IMR-90 (cell line): ENCODE measurements around the gene HAGHL. TPM values are rescaled to one million over a fixed set of nuclear protein-coding genes. Genes with fewer than 3 reads are reported as not detected.

ENCODE experiments used
- ATAC-seq: fragments of 200-7000 bp; cut with Tn5 transposase; 2 replicates; pipeline ENCODE4 v1.9.1; 2020; ENCODE audit warnings: low read depth, mild to moderate bottlenecking, moderate library complexity
- BruUV-seq: library from RNA; stranded (reverse); fragments of 400-500 nt; replicated peaks from 2 replicates; lab custom pipeline; 2021; lab: Mats Ljungman, UMichigan
- CTCF ChIA-PET: fragments of 300-600 bp; formaldehyde crosslinking; extraction: SDS; loops from one replicate; lab custom pipeline; 2021; ENCODE audit warnings: antibody characterized with exemption; lab: Yijun Ruan, JAX
- POLR2A ChIA-PET: fragments of 300-600 bp; sonication (Branson Sonifier 250); formaldehyde crosslinking; loops from one replicate; lab custom pipeline; 2022; ENCODE audit warnings: antibody characterized with exemption; ENCODE audit not compliant: unreplicated experiment; lab: Charles Lee
- DNase-seq: peaks from one replicate; pipeline ENCODE4 v3.0.0; 2013
- H2AFZ ChIP-seq: replicated peaks from 2 replicates; pipeline ENCODE3; 2013; ENCODE audit warnings: low read length, mild to moderate bottlenecking; ENCODE audit not compliant: poor library complexity
- H2AK5ac ChIP-seq: 2 replicates; pipeline ENCODE4 v1.6.1; 2013; ENCODE audit warnings: low read depth, low read length, inconsistent platforms
- H2AK9ac ChIP-seq: replicated peaks from 2 replicates; pipeline ENCODE3; 2013; ENCODE audit warnings: mild to moderate bottlenecking, low read depth, low read length, moderate library complexity; ENCODE audit not compliant: poor library complexity
- H2BK120ac ChIP-seq: 2 replicates; pipeline ENCODE4 v1.6.1; 2013; ENCODE audit warnings: low read depth, low read length, inconsistent platforms
- H2BK15ac ChIP-seq: 3 replicates; pipeline ENCODE4 v1.6.1; 2013; ENCODE audit warnings: low read depth, low read length, inconsistent platforms
- H2BK20ac ChIP-seq: 2 replicates; pipeline ENCODE4 v1.6.1; 2013; ENCODE audit warnings: low read depth, mild to moderate bottlenecking, inconsistent platforms, low read length, moderate library complexity
- H2BK5ac ChIP-seq: 2 replicates; pipeline ENCODE4 v1.6.1; 2013; ENCODE audit warnings: mild to moderate bottlenecking, low read depth, low read length, inconsistent platforms; ENCODE audit not compliant: poor library complexity, severe bottlenecking
- H3K14ac ChIP-seq: replicated peaks from 2 replicates; pipeline ENCODE4 v1.6.1; 2013; ENCODE audit warnings: low read depth, low read length, inconsistent platforms
- H3K18ac ChIP-seq: 2 replicates; pipeline ENCODE4 v1.6.1; 2013; ENCODE audit warnings: low read depth, low read length, control low read depth
- H3K23ac ChIP-seq: 2 replicates; pipeline ENCODE4 v1.6.1; 2013; ENCODE audit warnings: low read depth, low read length, inconsistent platforms
- H3K27ac ChIP-seq: 2 replicates; pipeline ENCODE4 v1.5.1; 2013; ENCODE audit warnings: mild to moderate bottlenecking, control low read depth, low read length; ENCODE audit not compliant: insufficient read depth
- H3K27me3 ChIP-seq: 2 replicates; pipeline ENCODE4 v1.6.1; 2013; ENCODE audit warnings: low read length; ENCODE audit not compliant: control insufficient read depth, insufficient read depth
- H3K36me3 ChIP-seq: 2 replicates; pipeline ENCODE4 v1.6.1; 2013; ENCODE audit warnings: low read length, mixed read lengths; ENCODE audit not compliant: control insufficient read depth, insufficient read depth
- H3K4ac ChIP-seq: 2 replicates; pipeline ENCODE4 v1.6.1; 2013; ENCODE audit warnings: low read depth, low read length, inconsistent platforms
- H3K4me1 ChIP-seq: 2 replicates; pipeline ENCODE4 v1.6.1; 2013; ENCODE audit warnings: low read length, mixed read lengths; ENCODE audit not compliant: control insufficient read depth, insufficient read depth
- H3K4me2 ChIP-seq: 2 replicates; pipeline ENCODE4 v1.6.1; 2013; ENCODE audit warnings: low read depth, mild to moderate bottlenecking, control low read depth, low read length, moderate library complexity
- H3K4me3 ChIP-seq: 2 replicates; pipeline ENCODE4 v1.5.1; 2013; ENCODE audit warnings: low read depth, mild to moderate bottlenecking, control low read depth, low read length, moderate library complexity; ENCODE audit not compliant: insufficient read depth
- H3K56ac ChIP-seq: 2 replicates; pipeline ENCODE4 v1.6.1; 2013; ENCODE audit warnings: low read length, inconsistent platforms; ENCODE audit not compliant: insufficient read depth; ENCODE audit errors: extremely low read depth
- H3K79me1 ChIP-seq, 2 experiments: 2 replicates each; pipeline ENCODE4 v1.6.1; 2013; ENCODE audit warnings: low read length in 2 of 2, inconsistent platforms in 1 of 2, low read depth in 1 of 2
- H3K9ac ChIP-seq: 2 replicates; pipeline ENCODE4 v1.6.1; 2013; ENCODE audit warnings: low read depth, low read length, control low read depth
- H3K9me1 ChIP-seq: 2 replicates; pipeline ENCODE4 v1.6.1; 2013; ENCODE audit warnings: low read length, inconsistent platforms; ENCODE audit not compliant: insufficient read depth
- H3K9me3 ChIP-seq: 2 replicates; pipeline ENCODE4 v1.6.1; 2013; ENCODE audit warnings: low read length; ENCODE audit not compliant: control insufficient read depth, insufficient read depth
- H4K20me1 ChIP-seq: 2 replicates; pipeline ENCODE4 v1.6.1; 2013; ENCODE audit warnings: low read length, inconsistent platforms; ENCODE audit not compliant: insufficient read depth
- H4K5ac ChIP-seq: 2 replicates; pipeline ENCODE4 v1.6.1; 2013; ENCODE audit warnings: mild to moderate bottlenecking, low read depth, low read length, control low read depth
- H4K8ac ChIP-seq, 2 experiments: 2 replicates each; pipeline ENCODE4 v1.6.1; 2013; ENCODE audit warnings: low read depth in 2 of 2, low read length in 2 of 2, control low read depth in 1 of 2, inconsistent platforms in 1 of 2
- H4K91ac ChIP-seq: 2 replicates; pipeline ENCODE4 v1.6.1; 2013; ENCODE audit warnings: low read depth, low read length, inconsistent platforms; ENCODE audit not compliant: insufficient read depth
- BHLHE40 ChIP-seq: fragments of 150-350 bp; IDR thresholded peaks from 2 replicates; pipeline ENCODE4 v1.6.1; 2016; ENCODE audit warnings: mild to moderate bottlenecking, low read depth, low read length
- ELK1 ChIP-seq: fragments of 150-350 bp; IDR thresholded peaks from 2 replicates; pipeline ENCODE4 v1.6.1; 2016; ENCODE audit warnings: low read depth, mild to moderate bottlenecking, low read length, moderate library complexity, borderline replicate concordance
- MXI1 ChIP-seq: IDR thresholded peaks from 2 replicates; pipeline ENCODE4 v1.6.1; 2012; ENCODE audit warnings: low read depth, mild to moderate bottlenecking, low read length, moderate library complexity, borderline replicate concordance
- SMC3 ChIP-seq: fragments of 150-350 bp; IDR thresholded peaks from 2 replicates; pipeline ENCODE4 v1.6.1; 2016; ENCODE audit warnings: low read depth, mild to moderate bottlenecking, antibody characterized with exemption, low read length, moderate library complexity
- WGBS, 2 experiments: methylation state at CpG; one replicate each; pipeline versions ENCODE4 v1.1.5 to v1.1.7; 2013; ENCODE audit warnings: missing lambda C conversion rate in 2 of 2; ENCODE audit not compliant: insufficient read length in 1 of 2; ENCODE audit errors: extremely low coverage in 2 of 2; 5-methylcytosine and 5-hydroxymethylcytosine counted together
- dilution Hi-C: fragments of 300-500 bp; cut with HindIII; formaldehyde crosslinking; loops from one replicate; pipeline ENCODE4 v1.14.3; 2018; ENCODE audit warnings: low sequenced_read_pairs; ENCODE audit not compliant: unreplicated experiment
- in situ Hi-C: fragments of 300-500 bp; cut with MboI; formaldehyde crosslinking; loops from 3 replicates; pipeline ENCODE4 v1.14.3; 2019; ENCODE audit warnings: low sequenced_read_pairs, inconsistent platforms, mixed read lengths
- intact Hi-C: fragments of 100-400 bp; cut with micrococcal nuclease; formaldehyde crosslinking; loops from 2 replicates; pipeline ENCODE4 v1.10.0; 2022
- polyA plus RNA-seq, 3 experiments: library from polyadenylated mRNA; depleted of rRNA; stranded (reverse); fragments of >200 nt; gene quantifications; 2 replicates each; pipeline ENCODE4 v1.2.3, GENCODE V29; 2012; ENCODE audit warnings: low replicate concordance in 1 of 3
- total RNA-seq: library from RNA; depleted of rRNA; stranded (reverse); fragments of >200 nt; gene quantifications from 2 replicates; pipeline ENCODE4 v1.2.3, GENCODE V29; 2012

Gene HAGHL
- total and polyA plus RNA-seq, 2 of the 4 experiments (the other 2 are of a cell fraction) = 3.0 to 12.5 TPM

- ChIA-PET CTCF (no interaction called here), POLR2A (interaction anchor here (0.6 kb wide), 1 partner anchor 11 kb away, joined by 4 read pairs; no protein-coding TSS in a partner anchor)
- TF ChIP-seq ELK1 (no peak), MXI1 (no peak), BHLHE40 (no peak), SMC3 (no peak)
- H3K4me3 ChIP-seq = no peak overlapping the region
- no peak overlapping the region for H3K27ac ChIP-seq
- in situ Hi-C loops = loop anchor here (25.0 kb wide), 1 partner anchor 353 kb away; the partner anchor contains the start of gene SSTR5
- H3K4ac ChIP-seq = no peak overlapping the region
- no peaks in the 10 kb centered on the region for H3K36me3 ChIP-seq
- no peak overlapping the region for H2AK5ac ChIP-seq
- no peak overlapping the region for H3K9ac ChIP-seq
- no peak overlapping the region for H3K4me2 ChIP-seq
- peaks cover 34% of the 10 kb centered on the region for H3K27me3 ChIP-seq
- H3K14ac ChIP-seq = no peak overlapping the region
- H4K20me1 ChIP-seq = peaks cover 14% of the 10 kb centered on the region; the same call in 1 of the 2 replicates
- intact Hi-C loops = no loop called here
- 100% methylated on average over 1 of the region's 4 CpGs; no CpG with 5 or more reads in 1 of the 2 experiments for WGBS, 2 experiments
- no peak overlapping the region for H3K23ac ChIP-seq
- no peak overlapping the region for H2BK20ac ChIP-seq
- H4K91ac ChIP-seq = no peak overlapping the region
- dilution Hi-C loops = no loop called here
- ATAC-seq (no peak), DNase-seq (no peak)
- H3K9me1 ChIP-seq = no peaks in the 10 kb centered on the region
- H2AK9ac ChIP-seq = no peak overlapping the region
- no peak overlapping the region for H2BK120ac ChIP-seq
- no peak overlapping the region for H2AFZ ChIP-seq
- H3K4me1 ChIP-seq = peaks cover 5% of the 10 kb centered on the region; the same call in 1 of the 2 replicates
- H3K9me3 ChIP-seq = no peaks in the 10 kb centered on the region
- BruUV-seq = no TSS peak
- no peak overlapping the region for H4K5ac ChIP-seq
- H4K8ac ChIP-seq = no peak overlapping the region
- no peaks in the 10 kb centered on the region for H3K79me1 ChIP-seq
- H3K18ac ChIP-seq = no peak overlapping the region
- H3K56ac ChIP-seq = no peak overlapping the region
- no peak overlapping the region for H2BK5ac ChIP-seq
- no peak overlapping the region for H2BK15ac ChIP-seq
These were observed 17.9 kb upstream of the HAGHL start for GRCh38 chr16:708959-709358.
